Measurements from ENCODE around the gene KCNH8.
"Not testable (repeated sequence)": the region's sequence is repeated elsewhere in the genome, so short reads cannot be mapped to it uniquely, and the experiment has no call there.

Gene KCNH8

GRCh38 chr3:19147905-19148767 is at the start of gene KCNH8:
TSS of gene KCNH8 (plus strand) at chr3:19148510. CDS start at chr3:19148720, 210 bp downstream.
- DNase-seq (ENCODE audit: low spot score), result no peak

- DNase-seq (ENCODE audit: low spot score), result not testable (repeated sequence)
Observed at GRCh38 chr3:19102654-19103290, 45.5 kb upstream of the KCNH8 start.

- no peak for DNase-seq (ENCODE audit: low spot score)
Observed at GRCh38 chr3:19103510-19103909, 44.8 kb upstream of the KCNH8 start.

- DNase-seq (ENCODE audit: low spot score), result no peak
Observed at GRCh38 chr3:19104459-19104858, 43.9 kb upstream of the KCNH8 start.

- no peak for DNase-seq (ENCODE audit: low spot score)
Observed at GRCh38 chr3:19105826-19106225, 42.5 kb upstream of the KCNH8 start.

- DNase-seq (ENCODE audit: low spot score), result no peak
Observed at GRCh38 chr3:19106307-19106706, 42.0 kb upstream of the KCNH8 start.

GRCh38 chr3:19107719-19108118 is 40.6 kb upstream of the KCNH8 start:
- DNase-seq (ENCODE audit: low spot score), result no peak

GRCh38 chr3:19110335-19110895 is 37.9 kb upstream of the KCNH8 start:
- DNase-seq (ENCODE audit: low spot score), result no peak

GRCh38 chr3:19114461-19114860 is 33.8 kb upstream of the KCNH8 start:
- no peak for DNase-seq (ENCODE audit: low spot score)

- no peak for DNase-seq (ENCODE audit: low spot score)
Observed at GRCh38 chr3:19116239-19116638, 32.1 kb upstream of the KCNH8 start.

GRCh38 chr3:19124752-19125151 is 23.6 kb upstream of the KCNH8 start:
- no peak for DNase-seq (ENCODE audit: low spot score)

GRCh38 chr3:19139863-19140262 is 8.4 kb upstream of the KCNH8 start:
- no peak for DNase-seq (ENCODE audit: low spot score)

- peak; percentile 17 for DNase-seq (ENCODE audit: low spot score)
Observed at GRCh38 chr3:19146685-19147650, 1.3 kb upstream of the KCNH8 start.

GRCh38 chr3:19148768-19149091 is 420 bp downstream of the KCNH8 start:
- no peak for DNase-seq (ENCODE audit: low spot score)

GRCh38 chr3:19149368-19149767 is 1.1 kb downstream of the KCNH8 start:
- DNase-seq (ENCODE audit: low spot score), result no peak

- DNase-seq (ENCODE audit: low spot score), result no peak
Observed at GRCh38 chr3:19151171-19151570, 2.9 kb downstream of the KCNH8 start.

GRCh38 chr3:19154693-19155250 is 6.5 kb downstream of the KCNH8 start:
- DNase-seq (ENCODE audit: low spot score), result no peak

- no peak for DNase-seq (ENCODE audit: low spot score)
Observed at GRCh38 chr3:19155375-19155774, 7.1 kb downstream of the KCNH8 start.

- DNase-seq (ENCODE audit: low spot score), result no peak
Observed at GRCh38 chr3:19159966-19160635, 11.8 kb downstream of the KCNH8 start.

- no peak for DNase-seq (ENCODE audit: low spot score)
Observed at GRCh38 chr3:19165654-19166053, 17.3 kb downstream of the KCNH8 start.

- no peak for DNase-seq (ENCODE audit: low spot score)
Observed at GRCh38 chr3:19171794-19172193, 23.5 kb downstream of the KCNH8 start.
